ENCODE data around the gene SEC22C.
"Not testable (repeated sequence)": the region's sequence is repeated elsewhere in the genome, so short reads cannot be mapped to it uniquely, and the experiment has no call there.

Gene SEC22C, protein sequence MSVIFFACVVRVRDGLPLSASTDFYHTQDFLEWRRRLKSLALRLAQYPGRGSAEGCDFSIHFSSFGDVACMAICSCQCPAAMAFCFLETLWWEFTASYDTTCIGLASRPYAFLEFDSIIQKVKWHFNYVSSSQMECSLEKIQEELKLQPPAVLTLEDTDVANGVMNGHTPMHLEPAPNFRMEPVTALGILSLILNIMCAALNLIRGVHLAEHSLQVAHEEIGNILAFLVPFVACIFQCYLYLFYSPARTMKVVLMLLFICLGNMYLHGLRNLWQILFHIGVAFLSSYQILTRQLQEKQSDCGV

GRCh38 chr3:42581709-42582473, at the start of gene SEC22C:
SEC22C (minus strand) TSS chr3:42581967; CDS start chr3:42569046, 12,921 bp downstream.
- peak; percentile 94 to 96 for DNase-seq (ENCODE audit: extremely low read depth in 1 of 2, low read depth in 1 of 2)

GRCh38 chr3:42613462-42613861, 31.7 kb upstream of the SEC22C start:
- DNase-seq (ENCODE audit: extremely low read depth in 1 of 2, low read depth in 1 of 2) = no peak

DNA sequence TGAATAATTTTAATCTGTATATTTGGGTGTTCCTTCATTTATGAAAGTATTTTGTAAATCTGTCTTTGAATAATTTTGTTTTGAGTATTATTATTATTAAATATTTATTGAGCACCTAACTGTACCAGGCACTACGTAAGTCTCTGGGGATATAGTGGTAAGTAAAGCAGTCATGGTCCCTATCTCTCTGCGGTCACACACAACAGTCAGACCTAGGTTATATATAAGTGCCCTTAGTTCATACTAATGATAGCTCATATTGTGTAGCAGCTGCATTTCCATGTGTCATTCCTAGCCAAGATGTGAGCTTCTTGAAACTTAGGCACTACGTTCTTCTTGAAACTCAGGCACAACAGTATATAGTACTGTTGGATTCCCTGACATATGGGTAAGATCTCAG, 31.2 kb upstream of the SEC22C start:
- no peak for DNase-seq (ENCODE audit: extremely low read depth in 1 of 2, low read depth in 1 of 2)

- no peak for DNase-seq (ENCODE audit: extremely low read depth in 1 of 2, low read depth in 1 of 2)
Measured at GRCh38 chr3:42612217-42612616, 30.4 kb upstream of the SEC22C start.

GRCh38 chr3:42610976-42611375, 29.2 kb upstream of the SEC22C start:
- no peak for DNase-seq (ENCODE audit: extremely low read depth in 1 of 2, low read depth in 1 of 2)

- no peak for DNase-seq (ENCODE audit: extremely low read depth in 1 of 2, low read depth in 1 of 2)
Measured at GRCh38 chr3:42608581-42608980, 26.8 kb upstream of the SEC22C start.

DNA sequence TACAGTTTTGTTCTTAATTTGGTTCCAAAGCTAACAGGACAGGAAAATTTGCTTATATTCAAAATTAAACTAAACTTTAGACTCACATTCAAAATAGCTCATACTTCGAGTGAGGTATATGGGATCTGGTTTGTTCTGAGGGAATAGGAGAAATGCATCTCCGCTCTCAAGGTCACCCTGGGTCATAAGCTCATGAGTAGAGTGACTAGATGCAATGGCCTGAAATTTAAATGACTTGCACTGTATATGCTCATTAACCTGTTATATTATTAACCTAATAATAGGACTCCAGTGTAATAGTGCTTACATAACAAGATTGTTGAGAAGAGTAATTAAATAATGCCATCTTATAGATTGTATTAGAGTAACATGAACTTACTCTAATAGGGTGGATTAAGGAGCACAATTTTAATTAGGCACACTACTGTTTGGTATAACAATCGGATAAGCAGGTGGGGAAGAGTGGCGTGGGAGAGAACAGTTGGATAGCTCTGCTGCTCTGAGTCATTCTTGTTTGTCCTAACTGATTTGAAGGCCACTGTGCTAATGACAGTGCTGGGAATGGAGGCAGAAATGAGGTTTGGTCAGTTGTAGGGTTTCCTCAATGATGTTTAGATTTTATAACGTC, 23.9 kb upstream of the SEC22C start:
- no peak for DNase-seq (ENCODE audit: extremely low read depth in 1 of 2, low read depth in 1 of 2)

DNA sequence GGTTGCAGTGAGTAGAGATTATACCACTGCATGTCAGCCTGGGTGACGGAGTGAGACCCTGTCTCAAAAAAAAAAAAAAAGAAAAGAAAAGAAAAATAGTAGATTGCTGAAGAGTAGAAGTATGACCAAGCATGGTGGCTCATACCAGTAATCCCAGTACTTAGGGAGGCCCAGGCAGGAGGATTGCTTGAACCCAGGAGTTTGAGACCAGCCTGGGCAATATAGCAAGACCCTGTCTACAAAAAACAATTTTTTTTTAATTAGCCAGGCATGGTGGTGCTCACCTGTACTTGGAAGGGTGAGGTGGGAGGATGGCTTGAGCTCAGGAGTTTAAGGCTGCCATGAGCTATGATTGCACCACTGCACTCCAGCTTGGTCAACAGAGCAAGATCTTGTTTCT, 21.2 kb upstream of the SEC22C start:
- DNase-seq (ENCODE audit: extremely low read depth in 1 of 2, low read depth in 1 of 2) = no peak

- no peak for DNase-seq (ENCODE audit: extremely low read depth in 1 of 2, low read depth in 1 of 2)
Measured at GRCh38 chr3:42601896-42602581, 20.3 kb upstream of the SEC22C start.

DNA sequence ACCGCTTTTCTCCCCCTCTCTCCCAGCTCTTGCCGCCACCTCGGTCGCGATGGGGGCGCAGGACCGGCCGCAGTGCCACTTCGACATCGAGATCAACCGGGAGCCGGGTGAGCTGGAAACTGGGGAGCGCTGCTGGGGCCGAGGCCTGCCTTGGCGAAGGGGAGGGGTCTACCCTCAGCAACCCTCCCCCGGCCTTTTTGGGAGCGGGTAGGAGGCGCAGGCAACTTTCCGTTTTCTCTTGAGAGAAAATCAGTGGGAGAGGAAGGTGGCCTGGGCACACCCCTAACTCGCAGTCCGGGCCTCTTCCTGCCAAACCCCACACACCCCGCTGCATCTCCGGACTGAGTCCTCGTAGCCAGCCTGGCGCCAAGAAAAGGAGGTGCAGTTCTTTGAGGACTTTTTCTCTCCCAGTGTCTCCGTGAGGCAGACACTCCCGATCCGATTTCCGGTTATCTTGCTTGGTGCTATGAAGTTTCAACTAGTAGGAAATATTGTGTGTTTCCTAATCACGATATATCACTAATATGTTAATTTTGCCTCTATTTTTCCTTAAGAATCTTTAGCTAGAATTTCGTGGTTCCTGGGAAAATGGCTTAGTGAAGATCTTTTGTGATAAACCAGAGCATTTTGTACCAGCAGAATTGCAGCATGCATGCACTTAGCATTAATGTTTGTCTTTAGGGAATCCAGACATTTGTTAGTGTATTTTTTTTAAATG, 19.4 kb upstream of the SEC22C start:
- peak in 1 of 2 donors; percentile 55 for DNase-seq (ENCODE audit: extremely low read depth in 1 of 2, low read depth in 1 of 2)

DNA sequence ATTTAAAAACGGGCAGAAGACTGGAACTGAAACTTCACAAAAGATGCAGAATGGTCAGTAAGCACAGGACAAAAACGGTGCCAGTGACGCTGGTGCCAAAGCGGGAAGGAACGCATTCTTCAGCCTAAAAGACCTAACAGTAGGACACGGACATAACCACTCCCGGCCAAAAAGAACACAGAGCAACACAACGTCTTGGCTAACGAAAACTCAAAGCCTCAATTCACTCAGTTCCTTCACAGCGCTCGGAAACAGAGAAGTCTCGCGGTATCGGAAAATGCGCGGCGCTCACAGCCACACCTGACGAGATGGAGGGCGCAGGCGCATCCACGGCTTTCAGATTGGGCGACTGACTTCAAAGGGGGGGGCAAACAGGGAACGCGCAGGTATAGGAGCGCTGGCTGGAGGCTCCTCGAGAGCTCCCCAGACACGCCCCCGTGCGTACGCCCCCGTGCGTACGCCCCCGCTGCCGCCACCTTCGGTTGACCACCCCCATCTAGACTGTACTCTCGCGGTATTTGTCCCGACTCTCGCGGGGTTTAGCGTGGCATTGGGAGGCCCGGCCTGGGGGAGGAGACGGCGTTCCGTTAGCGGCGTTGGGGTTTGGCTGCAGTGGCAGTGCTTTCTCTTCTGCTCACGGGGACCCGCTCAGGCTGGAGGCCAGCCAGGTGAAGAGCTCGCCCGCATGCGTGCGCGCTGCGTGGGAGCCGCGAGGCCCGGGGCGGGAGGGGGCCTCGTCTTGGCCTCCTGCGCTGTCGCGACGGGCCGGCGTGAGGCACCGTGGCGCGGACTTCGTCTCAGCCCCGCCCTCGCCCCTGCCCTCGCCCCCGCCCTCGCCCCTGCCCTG, 18.6 kb upstream of the SEC22C start, which contains the start of gene NKTR:
NKTR (plus strand) TSS at position 576 of the 847 bp plus-strand sequence. CDS start 321 bp downstream, outside the sequence.
- peak; percentile 97 to 98 for DNase-seq (ENCODE audit: extremely low read depth in 1 of 2, low read depth in 1 of 2)

DNA sequence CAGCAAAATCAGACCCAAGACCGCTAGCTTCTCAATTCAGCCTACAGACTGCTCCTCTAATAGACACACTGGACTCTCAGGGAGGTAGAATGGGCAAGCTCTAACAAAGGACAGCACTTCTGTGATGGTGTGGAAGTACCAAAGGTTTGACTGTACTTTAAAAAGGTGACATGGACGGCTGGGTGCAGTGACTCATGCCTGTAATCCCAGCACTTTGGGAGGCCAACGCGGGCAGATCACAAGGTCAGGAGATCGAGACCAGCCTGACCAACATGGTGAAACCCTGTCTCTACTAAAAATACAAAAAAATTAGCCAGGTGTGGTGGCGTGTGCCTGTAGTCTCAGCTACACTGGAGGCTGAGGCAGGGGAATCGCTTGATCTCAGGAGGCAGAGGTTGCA, 15.3 kb upstream of the SEC22C start:
- DNase-seq (ENCODE audit: extremely low read depth in 1 of 2, low read depth in 1 of 2) = not testable (repeated sequence)

- no peak for DNase-seq (ENCODE audit: extremely low read depth in 1 of 2, low read depth in 1 of 2)
Measured at GRCh38 chr3:42595682-42596081, 13.9 kb upstream of the SEC22C start.

- no peak for DNase-seq (ENCODE audit: extremely low read depth in 1 of 2, low read depth in 1 of 2)
Measured at GRCh38 chr3:42593635-42594034, 11.9 kb upstream of the SEC22C start.

DNA sequence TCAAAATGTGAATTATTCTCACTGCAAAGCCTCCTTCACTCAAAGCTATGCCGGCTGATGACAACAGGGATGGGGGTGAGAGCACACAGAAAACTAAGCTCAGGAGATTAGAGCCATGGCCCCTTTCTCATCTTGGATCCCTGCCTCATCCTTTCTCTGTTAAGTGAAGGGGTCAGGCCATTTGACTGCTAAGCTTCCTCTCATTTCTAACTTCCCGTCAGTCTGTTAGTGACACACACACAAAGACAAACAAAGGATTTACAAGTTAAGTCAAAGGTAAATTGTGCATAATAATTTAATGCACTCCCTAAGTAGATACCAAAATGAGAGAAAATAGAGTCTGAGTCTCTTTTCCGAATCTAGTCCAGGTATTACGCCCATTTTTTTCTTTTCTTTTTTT, 10.0 kb upstream of the SEC22C start:
- no peak for DNase-seq (ENCODE audit: extremely low read depth in 1 of 2, low read depth in 1 of 2)

GRCh38 chr3:42590989-42591756, 9.4 kb upstream of the SEC22C start:
- no peak for DNase-seq (ENCODE audit: extremely low read depth in 1 of 2, low read depth in 1 of 2)

- DNase-seq (ENCODE audit: extremely low read depth in 1 of 2, low read depth in 1 of 2) = no peak
Measured at GRCh38 chr3:42589382-42590109, 7.8 kb upstream of the SEC22C start.

- no peak for DNase-seq (ENCODE audit: extremely low read depth in 1 of 2, low read depth in 1 of 2)
Measured at GRCh38 chr3:42588625-42589024, 6.9 kb upstream of the SEC22C start.

Measured in stimulated activated CD8-positive, alpha-beta memory T cell treated with anti-CD3 and anti-CD28 coated beads, Interleukin-7, amount 100 ng/mL, for 48 hours (primary cell).